ENCODE results near the gene ZEB2. TPM values are rescaled to one million over a fixed set of nuclear protein-coding genes. Genes with fewer than 3 reads are reported as not detected.

Gene ZEB2
- total and polyA plus RNA-seq, 2 of the 13 experiments (the other 11 are each of a cell fraction or from before 2014, with no cell fraction given), result 0.07 TPM; not detected in 1

- Histone ChIP-seq H3K9me3 (ENCODE audit: low read length) (no peaks in the 10 kb centered on the region), H3K4me1 (ENCODE audit: insufficient read depth, low read length) (peaks cover 6% of the 10 kb centered on the region), H3K27ac (ENCODE audit: extremely low read length, insufficient read depth, low read length) (no peak overlapping the region), H3K27me3 (ENCODE audit: control insufficient read depth in 1 of 2, insufficient read depth in 2 of 2, low read length in 2 of 2) (no peaks in the 10 kb centered on the region), H2AFZ (ENCODE audit: low read length) (no peak overlapping the region), H4K20me1 (ENCODE audit: insufficient read depth, low read length) (no peaks in the 10 kb centered on the region), H3K79me2 (ENCODE audit: insufficient read depth, low read length) (no peaks in the 10 kb centered on the region), H3K4me3 (replicated peaks in 1 of 3; ENCODE audit: insufficient read depth in 1 of 3, low read depth in 2 of 3, low read length in 3 of 3) (no peak overlapping the region), H3K36me3 (replicated peaks in 1 of 2; ENCODE audit: control insufficient read depth in 1 of 2, insufficient read depth in 2 of 2, low read length in 2 of 2) (no peaks in the 10 kb centered on the region), H3K4me2 (ENCODE audit: low read depth, low read length) (no peak overlapping the region), H3K9ac (ENCODE audit: insufficient read depth, low read depth, low read length) (no peak overlapping the region)
- CTCF ChIA-PET (ENCODE audit: low intra/inter-chr PET ratio, low total read pairs), result no interaction called here
- 40% methylated on average over 3 of the region's 3 CpGs for WGBS (ENCODE audit: low lambda C conversion rate)
- in situ Hi-C loops (cut with HindIII; ENCODE audit: extremely low pct_ligation_motif_present, low pct_unique_long_range_greater_than_20kb), result no loop called here
- no TSS peak for BruUV-seq (replicated peaks)
- ATAC-seq (no peak), FAIRE-seq (no peak), DNase-seq (ENCODE audit: low spot score) (no peak)
- POLR2A ChIA-PET, result no interaction called here
- intact Hi-C loops (cut with micrococcal nuclease; ENCODE audit: unreplicated experiment), result no loop called here
- no peak for TF ChIP-seq ZNF747 (CRISPR knock-in tag; IDR thresholded peaks at IDR 0.05; ENCODE audit: borderline replicate concordance)
- TF ChIP-seq ZNF768 (CRISPR knock-in tag; IDR thresholded peaks at IDR 0.05), result no peak
- TF ChIP-seq AKAP8 (CRISPR knock-in tag; IDR thresholded peaks at IDR 0.05), result no peak
- TF ChIP-seq ZFP62 (CRISPR knock-in tag; IDR thresholded peaks at IDR 0.05), result no peak
- TF ChIP-seq NR3C1 (CRISPR knock-in tag; IDR thresholded peaks at IDR 0.05), result no peak
- TF ChIP-seq ZFP82 (CRISPR knock-in tag; IDR thresholded peaks at IDR 0.05; ENCODE audit: borderline replicate concordance), result no peak
- TF ChIP-seq, protein P1, sequence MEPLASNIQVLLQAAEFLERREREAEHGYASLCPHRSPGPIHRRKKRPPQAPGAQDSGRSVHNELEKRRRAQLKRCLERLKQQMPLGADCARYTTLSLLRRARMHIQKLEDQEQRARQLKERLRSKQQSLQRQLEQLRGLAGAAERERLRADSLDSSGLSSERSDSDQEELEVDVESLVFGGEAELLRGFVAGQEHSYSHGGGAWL (CRISPR knock-in tag; IDR thresholded peaks at IDR 0.05), result no peak
- TF ChIP-seq JARID2 (CRISPR knock-in tag; IDR thresholded peaks at IDR 0.05; ENCODE audit: insufficient replicate concordance), result no peak
Observed at GRCh38 chr2:144366825-144367429, 153.0 kb downstream of the ZEB2 start.

All from HepG2 (cell line).